HG03097 (cell line): ENCODE results near the gene NGLY1.

Experiments used
- ATAC-seq: cut with Tn5 transposase; IDR thresholded peaks from one replicate; pipeline ENCODE4 v1.9.1; 2021; ENCODE audit not compliant: unreplicated experiment, low FRiP score

NGLY1 gene

DNA sequence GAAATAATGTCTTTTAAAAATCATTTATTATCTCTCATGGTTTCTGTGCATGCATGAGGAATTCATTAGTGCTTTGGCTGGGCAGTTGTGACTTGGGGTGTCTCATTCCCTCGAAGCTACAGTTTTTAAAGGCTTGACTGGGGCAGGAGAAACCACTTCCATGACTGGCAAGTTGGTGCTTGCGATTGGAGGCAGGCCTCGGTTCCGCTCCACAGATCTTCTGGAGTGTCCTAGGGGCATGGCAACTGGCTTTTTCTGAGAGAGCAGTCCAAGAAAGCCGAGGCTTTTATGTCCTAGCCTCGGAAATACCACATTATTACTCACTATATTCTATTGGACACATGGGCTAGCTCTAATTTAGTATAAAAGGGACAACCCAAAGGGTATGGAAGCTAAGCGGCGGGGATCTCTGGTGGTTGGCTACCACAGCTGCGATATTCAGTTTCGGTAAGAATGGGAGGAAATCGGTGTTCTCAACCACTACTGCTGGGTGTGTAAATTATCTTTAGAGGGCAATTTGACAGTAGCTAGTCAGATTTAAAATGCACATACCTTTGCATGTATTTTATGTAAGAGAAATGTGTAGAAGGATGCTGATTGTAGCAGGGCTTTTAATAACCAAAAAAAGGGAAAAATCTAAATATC is 69.8 kb downstream of the NGLY1 start:
- ATAC-seq, result no peak

DNA sequence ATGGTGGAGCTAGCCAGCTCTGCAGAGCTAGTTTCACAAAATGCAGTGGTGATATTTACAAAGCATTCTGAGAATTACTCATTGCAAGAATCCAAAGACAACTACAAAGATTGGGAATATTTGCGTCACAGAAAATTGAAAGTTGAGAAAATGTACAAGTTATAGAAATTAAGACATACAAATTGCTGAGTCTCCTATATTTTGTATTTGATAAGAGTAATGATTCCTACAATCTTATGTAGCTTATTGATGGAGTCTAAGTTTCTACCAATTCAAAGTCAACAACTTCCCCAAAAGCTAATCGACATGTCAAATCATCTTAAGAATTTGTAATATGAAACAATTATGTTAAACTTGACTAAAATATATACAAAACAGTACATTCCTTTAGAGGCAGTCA is 72.2 kb downstream of the NGLY1 start:
- ATAC-seq, result no peak

DNA sequence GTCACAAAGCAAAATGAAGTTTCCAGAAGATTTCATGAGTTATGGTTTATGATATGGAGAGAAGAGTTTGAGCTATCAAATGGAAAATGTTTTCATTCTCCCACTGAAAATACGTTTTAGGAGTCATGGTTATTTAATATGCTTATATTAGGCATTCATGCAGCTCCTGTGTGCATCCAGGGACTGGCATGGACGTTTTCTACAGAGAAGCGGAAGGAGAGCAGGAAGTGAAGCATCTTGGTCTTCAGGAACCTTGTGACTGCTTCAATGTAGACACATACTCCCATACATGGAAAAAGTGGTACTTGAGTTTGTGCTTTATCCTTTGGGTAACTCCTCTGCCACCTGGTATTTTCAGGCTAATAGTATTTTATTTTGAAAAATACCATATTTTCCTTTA is 75.2 kb downstream of the NGLY1 start:
- no peak for ATAC-seq

DNA sequence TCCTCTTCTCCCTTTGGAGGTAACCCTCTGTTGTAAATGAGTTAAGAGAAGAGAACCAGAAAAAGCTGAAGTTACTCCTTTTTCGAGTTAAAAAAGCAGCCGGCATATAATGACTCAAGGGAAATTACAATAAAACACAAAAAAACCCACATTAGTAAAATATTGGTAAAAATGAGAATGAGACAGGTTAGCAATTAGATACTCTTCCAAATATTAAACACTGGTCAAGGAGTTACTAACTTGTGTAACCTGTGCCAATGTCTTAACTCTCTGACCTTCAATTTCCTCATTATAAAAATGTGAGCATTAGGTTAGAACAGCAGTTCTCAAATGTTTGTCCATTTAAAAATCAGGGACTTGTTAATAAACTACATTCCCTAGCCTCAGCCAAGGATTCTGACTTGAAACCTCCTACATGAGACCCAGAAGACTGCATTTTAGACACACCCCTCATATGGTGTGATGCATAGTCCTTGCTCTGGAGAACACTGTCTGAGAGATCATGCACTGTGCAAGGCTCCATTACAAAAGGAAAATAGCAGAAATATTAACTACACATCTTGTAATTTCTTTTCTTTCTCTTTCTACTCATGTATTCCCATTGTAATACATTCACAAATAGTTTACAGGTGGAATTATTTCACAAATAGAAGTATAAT is 75.8 kb downstream of the NGLY1 start:
- no peak for ATAC-seq

DNA sequence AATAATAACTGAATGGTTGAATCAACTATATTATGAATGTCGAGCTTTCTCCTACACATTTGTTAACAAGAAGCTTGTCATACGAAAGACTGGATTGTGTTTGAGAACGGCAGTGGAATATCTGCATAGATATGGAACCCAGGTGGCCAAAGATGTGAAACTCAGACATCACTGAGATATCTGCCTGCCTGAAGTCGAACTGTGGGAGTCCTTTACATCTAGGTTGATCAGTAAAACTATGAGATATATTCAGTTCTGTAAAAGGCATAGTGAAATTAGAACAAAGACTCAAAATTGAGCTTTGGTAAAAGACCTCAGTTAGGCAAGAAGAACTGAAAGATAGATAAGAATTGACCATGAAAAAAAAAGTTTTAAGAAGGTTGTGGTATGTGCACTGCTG is 77.0 kb downstream of the NGLY1 start:
- no peak for ATAC-seq

DNA sequence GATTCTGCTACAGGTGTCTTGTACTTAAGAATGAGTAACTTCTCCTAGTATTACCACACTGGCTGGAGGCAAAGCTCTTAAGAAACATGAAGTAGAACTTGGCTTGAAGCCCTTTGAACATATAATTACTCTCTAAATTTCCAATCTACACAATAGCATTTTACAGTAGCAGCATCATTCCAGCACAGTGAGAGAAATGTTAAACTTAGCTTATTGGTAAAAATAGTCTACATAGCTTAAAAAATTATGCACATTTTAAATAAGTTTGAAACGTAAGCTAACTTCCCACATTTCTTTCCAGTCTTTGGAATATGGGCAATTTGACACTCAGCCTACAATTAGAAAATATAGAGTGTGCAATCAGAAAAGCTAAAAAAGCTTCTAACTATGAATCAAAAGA is 85.7 kb downstream of the NGLY1 start:
- no peak for ATAC-seq

DNA sequence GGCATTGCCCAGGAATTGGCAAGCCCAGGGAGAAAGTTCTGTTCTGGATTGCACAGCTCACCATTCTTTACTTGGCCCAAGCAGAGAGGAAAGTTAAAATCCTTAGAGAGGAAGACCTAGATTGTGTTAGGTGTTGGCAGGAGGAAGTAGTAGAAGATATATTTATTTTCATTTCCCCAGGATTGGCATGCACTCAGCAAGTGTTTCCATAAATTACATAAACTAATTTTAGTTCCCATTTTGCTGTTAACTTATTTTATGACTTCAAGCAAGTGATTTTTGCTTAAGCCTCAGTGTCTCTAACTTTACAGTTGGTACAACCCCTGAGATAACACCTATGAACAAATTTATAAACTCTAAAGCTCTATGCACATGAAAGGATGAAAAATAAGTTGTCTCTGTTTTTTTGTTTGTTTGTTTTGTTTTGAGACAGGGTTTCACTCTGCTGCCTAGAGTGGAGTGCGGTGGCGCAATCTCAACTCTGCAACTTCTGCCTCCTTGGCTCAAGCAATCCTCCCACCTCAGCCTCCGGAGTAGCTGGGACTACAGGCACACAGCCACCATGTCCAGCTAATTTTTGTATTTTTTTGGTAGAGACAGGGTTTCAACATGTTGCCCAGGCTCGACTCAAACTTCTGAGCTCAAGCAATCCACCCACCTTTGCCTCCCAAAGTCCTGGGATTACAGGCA is 87.4 kb downstream of the NGLY1 start:
- no peak for ATAC-seq

DNA sequence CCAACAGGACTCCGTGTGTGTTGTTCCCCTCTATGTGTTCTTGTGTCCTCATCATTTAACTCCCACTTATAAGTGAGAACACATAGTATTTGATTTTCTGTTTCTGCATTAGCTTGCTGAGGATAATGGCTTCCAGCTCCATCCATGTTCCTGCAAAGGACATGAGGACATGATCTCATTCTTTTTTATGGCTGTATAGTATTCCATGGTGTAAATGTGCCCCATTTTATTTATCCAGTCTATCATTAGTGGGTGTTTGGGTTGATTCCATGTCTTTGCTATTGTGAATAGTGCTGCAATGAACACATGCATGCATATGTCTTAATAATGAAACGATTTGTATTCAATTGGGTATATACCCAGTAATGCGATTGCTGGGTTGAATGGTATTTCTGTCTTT is 90.0 kb downstream of the NGLY1 start:
- ATAC-seq, result no peak

DNA sequence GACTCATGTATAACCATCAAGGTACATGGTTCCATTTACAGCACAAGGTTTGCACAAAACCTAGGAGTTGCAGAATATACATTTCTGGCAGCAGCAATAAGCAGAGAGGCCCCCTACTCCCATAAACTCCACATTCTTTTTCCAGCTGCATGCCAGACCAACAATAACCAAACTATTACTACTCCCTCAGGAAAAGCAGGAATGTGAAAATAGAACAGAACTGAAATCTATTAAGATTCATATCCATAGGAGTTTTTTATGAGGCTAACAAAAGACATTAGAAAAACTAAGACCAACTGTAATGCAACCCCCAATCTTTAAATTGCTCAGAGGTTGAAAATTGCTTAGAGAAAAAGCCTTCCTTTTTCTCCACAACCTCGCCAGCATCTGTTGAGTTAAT is 90.9 kb downstream of the NGLY1 start:
- no peak for ATAC-seq

DNA sequence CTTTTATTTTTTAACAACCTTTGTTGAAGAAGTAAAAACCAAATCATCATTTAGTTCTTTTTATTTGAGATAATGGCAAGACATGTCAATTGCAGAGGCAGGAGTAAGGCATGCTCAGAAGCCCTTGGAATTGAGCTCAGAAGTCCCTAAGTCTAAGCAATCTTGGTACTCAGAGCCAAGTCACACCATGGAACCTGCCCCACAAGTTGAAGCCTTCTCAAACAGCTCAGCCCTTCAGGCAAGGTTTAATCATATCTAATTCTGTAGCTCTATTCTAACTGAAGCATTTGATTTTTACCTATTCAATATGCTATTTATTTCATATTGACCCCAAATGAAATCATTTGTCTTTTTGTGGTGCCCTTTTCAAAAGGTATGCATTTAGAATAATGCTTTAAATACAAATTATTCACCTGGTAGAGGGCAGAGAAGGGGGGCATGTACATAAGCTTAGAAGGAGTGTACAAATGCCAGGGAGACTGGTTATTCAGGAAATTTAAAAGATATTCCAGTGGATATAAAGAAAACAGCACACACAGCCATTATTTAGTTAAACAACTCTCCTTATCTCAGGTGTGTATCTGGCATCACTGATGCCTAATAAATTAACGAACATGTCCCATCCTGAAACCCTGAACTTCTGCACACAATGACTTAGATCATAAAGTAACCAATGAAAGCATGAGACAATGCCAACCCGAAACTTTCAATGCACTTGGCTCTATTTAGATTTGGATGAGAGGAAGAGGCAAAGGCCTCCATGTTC is 92.3 kb downstream of the NGLY1 start:
- no peak for ATAC-seq

DNA sequence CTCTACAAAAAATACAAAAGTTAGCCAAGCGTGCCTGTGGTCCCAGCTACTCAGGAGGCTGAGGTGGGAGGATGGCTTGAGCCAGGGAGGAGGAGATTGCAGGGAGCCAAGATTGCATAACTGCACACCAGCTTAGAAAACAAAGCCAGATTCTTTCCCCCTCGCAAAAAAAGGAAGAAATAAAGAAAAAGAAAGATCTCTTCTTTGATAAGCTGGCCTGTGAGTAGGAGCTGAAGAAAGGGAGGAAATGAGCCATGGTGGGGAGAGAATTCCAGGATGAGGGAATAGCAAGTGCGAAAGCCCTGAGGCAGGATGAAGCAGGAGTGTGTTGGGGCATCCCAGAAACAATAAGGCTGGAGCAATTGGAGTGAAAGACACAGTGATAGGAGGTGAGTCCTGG is 94.0 kb downstream of the NGLY1 start:
- no peak for ATAC-seq

DNA sequence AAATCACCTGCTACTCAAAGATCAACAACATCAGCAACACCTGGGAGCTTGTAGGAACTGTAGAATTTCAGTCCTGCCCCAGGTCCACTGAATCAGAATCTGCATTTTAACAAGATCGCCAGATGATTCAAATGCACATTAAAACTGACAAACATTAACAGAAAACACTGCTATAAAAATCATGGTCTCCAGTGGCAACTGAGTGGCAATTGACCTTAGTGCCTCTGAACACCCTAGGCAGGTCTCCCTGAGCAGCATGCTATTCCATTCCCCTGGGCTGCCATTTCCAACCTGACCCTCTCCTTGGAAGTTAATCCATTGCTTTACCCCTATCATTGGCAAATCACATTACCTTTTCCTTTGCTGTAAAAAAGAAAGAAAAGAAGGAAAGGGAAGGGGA is 95.5 kb downstream of the NGLY1 start:
- ATAC-seq, result no peak

DNA sequence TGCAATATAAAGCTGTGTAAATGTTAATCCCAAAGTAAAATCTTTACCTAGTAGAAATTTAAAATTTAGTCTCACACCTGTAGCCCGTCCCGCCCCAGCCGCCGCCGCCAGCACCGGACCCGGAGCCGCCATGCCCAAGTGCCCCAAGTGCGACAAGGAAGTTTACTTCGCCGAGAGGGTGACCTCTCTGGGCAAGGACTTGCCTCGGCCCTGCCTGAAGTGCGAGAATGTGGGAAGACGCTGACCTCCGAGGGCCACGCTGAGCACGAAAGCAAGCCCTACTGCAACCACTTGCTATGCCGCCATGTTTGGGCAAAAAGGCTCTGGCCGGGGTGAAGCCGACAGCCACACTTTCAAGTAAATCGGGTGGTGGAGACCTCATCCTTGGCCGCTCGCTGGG is 96.5 kb downstream of the NGLY1 start:
- no peak for ATAC-seq

DNA sequence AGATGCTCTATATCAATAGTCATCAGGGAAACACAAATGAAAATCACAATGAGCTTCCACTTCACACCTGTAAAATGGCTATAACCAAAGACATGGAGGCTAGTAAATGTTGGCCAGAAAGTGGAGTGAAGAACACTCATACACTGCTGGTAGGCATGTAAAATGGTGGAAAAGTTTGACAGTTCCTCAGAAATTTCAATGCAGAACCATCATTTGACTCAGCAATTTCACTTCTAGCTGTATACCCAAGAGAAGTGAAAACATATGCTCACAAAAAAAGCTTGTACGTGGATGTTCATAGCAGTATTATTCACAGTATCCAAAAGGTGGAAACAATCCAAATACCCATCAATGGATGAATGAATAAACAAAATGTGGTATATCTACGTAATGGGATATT is 99.4 kb downstream of the NGLY1 start:
- ATAC-seq, result no peak

DNA sequence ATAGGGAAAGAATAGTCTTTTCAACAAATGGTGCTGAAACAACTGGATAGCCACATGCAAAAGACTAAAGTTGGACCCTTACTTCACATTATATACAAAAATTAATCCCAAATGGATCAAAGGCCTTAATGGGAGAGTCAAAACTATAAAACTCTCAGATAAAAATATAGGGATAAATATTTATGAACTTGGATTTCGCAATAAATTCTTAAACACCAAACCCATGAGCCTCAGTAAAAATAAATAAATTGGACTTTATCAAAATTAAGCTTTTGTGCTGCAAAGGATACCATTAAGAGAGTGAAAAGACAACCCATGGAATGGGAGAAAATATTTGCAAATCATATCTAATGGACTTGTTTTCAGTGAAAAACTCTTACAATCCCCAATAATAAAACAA is 99.8 kb downstream of the NGLY1 start:
- ATAC-seq, result no peak

DNA sequence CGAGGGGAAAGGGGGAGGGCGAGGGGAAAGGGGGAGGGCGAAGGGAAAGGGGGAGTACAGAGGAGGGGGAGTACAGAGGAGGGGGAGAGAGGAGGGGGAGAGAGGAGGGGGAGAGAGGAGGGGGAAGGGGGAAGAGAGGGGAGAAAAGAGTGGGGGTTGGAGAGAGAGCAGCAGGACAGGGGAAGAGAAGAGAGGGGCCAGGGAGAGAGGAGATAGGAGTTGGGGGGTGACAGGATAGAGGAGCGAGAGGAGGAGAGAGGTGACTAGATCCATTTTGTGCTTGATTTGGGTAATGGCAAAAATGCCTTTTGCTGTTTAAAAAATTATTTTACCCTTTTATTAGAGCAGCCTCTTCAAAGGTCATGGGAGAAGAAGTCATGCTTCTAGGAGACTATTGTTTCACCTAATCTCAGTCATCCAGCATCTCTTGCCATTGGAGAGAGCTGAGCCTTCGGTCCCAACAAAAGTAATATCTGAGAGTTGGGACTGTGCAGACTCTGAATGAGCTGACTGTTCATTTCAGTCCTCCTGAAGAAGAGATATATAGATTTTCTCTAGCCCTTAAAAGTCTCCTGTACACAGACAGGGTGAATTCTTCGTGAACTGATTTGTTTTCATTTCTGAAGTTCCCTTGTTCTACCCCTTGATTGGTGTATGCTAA is 103.5 kb downstream of the NGLY1 start:
- no peak for ATAC-seq

DNA sequence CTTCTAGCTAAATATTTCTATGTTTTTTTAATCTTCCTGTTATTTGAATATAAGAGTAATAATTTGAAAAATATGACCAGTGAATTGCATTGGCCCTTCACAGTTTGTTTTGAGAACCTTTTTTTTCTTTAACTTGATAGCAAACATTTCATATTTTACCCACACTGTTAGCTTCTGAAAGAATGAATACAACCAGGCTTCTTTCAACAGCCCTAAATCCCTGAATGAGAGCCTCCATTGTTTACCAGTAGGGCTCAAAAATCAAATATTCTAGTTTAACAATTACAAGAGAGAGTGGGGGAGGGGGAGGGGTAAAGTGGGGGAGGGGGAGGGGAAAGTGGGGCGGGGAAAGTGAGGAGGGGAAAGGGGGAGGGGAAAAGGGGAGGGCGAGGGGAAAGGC is 104.1 kb downstream of the NGLY1 start:
- no peak for ATAC-seq

DNA sequence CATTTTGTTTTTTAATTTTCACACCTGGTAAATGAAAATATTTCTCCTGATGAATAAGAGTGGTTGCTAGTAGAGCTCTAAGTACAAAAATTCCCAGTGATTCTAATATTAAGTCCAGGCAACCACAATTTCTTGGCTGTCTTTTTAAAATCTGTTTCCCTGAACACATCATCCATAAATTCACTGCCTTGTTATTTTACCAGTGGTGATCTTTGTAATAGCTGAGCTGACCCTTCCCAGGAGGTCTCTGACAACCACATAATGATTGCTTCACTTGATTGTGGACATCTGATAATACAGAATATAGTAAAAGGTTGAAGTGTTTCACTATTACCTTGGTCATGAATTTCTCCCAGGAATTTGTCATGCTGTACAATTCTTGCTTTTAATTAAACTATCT is 104.7 kb downstream of the NGLY1 start:
- ATAC-seq, result no peak

DNA sequence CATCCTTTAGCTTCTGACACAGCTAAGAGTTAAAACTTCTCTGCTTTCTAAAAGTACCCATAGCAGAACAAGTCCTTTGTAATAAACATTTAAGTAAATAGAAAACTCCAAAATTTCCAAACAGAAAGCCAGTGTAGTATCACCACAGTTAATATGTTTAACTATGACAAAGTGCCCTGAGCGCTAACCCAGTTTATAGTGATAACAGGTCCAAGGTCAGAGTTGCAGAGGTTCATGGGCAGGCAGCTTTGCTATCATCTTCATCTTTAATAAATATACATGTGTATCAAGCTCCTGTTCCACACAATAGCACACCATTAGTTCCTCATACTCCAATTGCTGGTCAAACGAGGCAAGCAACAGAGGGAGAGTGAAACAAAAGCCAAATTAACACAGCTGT is 106.1 kb downstream of the NGLY1 start:
- ATAC-seq, result no peak

DNA sequence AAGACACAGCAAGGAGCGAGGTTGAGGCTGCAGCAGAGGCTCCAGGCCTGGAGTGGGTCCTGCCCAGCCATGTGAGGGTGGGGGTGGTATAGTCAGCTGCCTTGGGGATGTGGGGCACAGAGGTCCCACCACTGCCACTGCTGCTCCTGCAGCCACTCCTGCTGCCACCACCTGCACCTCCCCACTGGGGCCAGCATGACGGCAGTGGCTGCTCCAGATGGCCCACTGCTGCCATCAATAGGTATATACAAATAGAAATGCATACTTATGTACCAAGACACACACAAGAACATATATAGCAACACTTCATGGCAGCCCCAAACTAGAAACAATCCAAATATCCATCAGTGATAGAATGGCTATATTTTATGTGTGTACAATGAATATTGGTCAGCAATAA is 108.6 kb downstream of the NGLY1 start:
- no peak for ATAC-seq

DNA sequence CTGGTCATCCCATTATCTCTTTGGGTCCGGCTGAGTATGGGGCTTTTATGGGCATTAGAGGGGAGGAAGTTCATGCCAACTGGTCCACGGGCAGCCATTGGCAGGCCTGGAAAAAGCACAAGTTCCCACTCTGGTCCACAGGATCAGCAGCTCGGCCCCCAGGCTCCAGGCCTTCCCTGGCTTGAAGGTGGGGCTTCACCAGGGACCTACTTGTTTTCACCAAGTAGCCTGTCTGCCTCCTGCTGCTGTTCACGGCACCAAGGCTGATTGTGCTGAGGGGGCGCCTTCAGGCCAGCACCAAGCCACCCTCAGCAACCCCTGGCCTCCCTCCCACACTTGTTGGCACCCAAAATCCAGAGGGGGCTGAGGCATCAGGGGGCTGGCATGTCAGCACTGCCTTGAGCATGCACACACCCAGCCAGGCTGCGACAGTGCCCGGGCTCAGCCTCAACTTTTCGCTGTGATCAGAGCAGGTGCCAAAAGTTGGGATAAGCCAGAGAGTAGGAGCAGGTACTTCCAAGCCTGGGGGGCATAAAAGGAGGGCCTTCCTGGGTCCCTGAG is 109.4 kb downstream of the NGLY1 start:
- ATAC-seq, result no peak
